OCI-LY7 (cell line): Measurements from ENCODE around the gene RNF220. TPM values are rescaled to one million over a fixed set of nuclear protein-coding genes. Genes with fewer than 3 reads are reported as not detected.

Experiments
- BruUV-seq: library from RNA; stranded (reverse); fragments of 400-500 nt; replicated peaks from 2 replicates; lab custom pipeline; 2021; lab: Mats Ljungman, UMichigan
- CTCF ChIA-PET: fragments of 300-600 bp; sonication (Branson Sonifier 250); formaldehyde crosslinking; loops from one replicate; lab custom pipeline; 2022; ENCODE audit warnings: antibody characterized with exemption; ENCODE audit not compliant: unreplicated experiment; lab: Charles Lee
- POLR2A ChIA-PET: fragments of 300-600 bp; sonication (Branson Sonifier 250); formaldehyde crosslinking; loops from one replicate; lab custom pipeline; 2022; ENCODE audit warnings: antibody characterized with exemption; lab: Charles Lee
- DNase-seq: peaks from one replicate; pipeline ENCODE4 v3.0.0-alpha.2; 2015; ENCODE audit warnings: low spot score
- H2AFZ ChIP-seq: fragments of 200-600 bp; sonication (generic), shearing (Covaris generic); 2 replicates; pipeline ENCODE4 v1.6.1; 2014; ENCODE audit warnings: mild to moderate bottlenecking, antibody characterized with exemption, low read length, moderate library complexity
- H3K27ac ChIP-seq: fragments of 200-600 bp; sonication (generic); 2 replicates; pipeline ENCODE4 v1.5.1; 2014; ENCODE audit warnings: mixed run types, low read depth, mild to moderate bottlenecking, moderate library complexity, low read length, inconsistent platforms; ENCODE audit not compliant: poor library complexity, severe bottlenecking
- H3K36me3 ChIP-seq: fragments of 200-600 bp; sonication (generic); 2 replicates; pipeline ENCODE4 v1.6.1; 2014; ENCODE audit warnings: mild to moderate bottlenecking, antibody characterized with exemption, low read length, moderate library complexity, mixed read lengths; ENCODE audit not compliant: insufficient read depth
- H3K4me1 ChIP-seq: fragments of 200-600 bp; sonication (generic); 2 replicates; pipeline ENCODE4 v1.5.1; 2014; ENCODE audit warnings: mild to moderate bottlenecking, low read length; ENCODE audit not compliant: insufficient read depth, poor library complexity, severe bottlenecking
- H3K4me2 ChIP-seq: fragments of 200-600 bp; sonication (generic); 2 replicates; pipeline ENCODE4 v1.6.1; 2014; ENCODE audit warnings: mild to moderate bottlenecking, low read length
- H3K4me3 ChIP-seq: fragments of 200-600 bp; sonication (generic); 2 replicates; pipeline ENCODE4 v1.5.1; 2014; ENCODE audit warnings: mild to moderate bottlenecking, low read depth, low read length; ENCODE audit not compliant: poor library complexity, severe bottlenecking
- H3K79me2 ChIP-seq: fragments of 200-600 bp; sonication (generic); 2 replicates; pipeline ENCODE4 v1.6.1; 2016; ENCODE audit warnings: low read depth, mild to moderate bottlenecking, low read length, moderate library complexity, mixed read lengths; ENCODE audit not compliant: insufficient read depth
- H3K9me2 ChIP-seq: fragments of 200-600 bp; sonication (generic); 2 replicates; pipeline ENCODE4 v1.6.1; 2016; ENCODE audit warnings: mild to moderate bottlenecking, low read length, mixed read lengths; ENCODE audit not compliant: insufficient read depth
- H3K9me3 ChIP-seq: fragments of 200-600 bp; sonication (generic); 2 replicates; pipeline ENCODE4 v1.6.1; 2014; ENCODE audit warnings: mild to moderate bottlenecking, mixed run types, low read length, mixed read lengths
- H4K20me1 ChIP-seq: fragments of 200-600 bp; sonication (generic); 2 replicates; pipeline ENCODE4 v1.6.1; 2014; ENCODE audit warnings: mild to moderate bottlenecking, antibody characterized with exemption, low read length, moderate library complexity, mixed read lengths; ENCODE audit not compliant: insufficient read depth
- EZH2phosphoT487 ChIP-seq: fragments of 200-600 bp; sonication (generic); IDR thresholded peaks from 2 replicates; pipeline ENCODE4 v1.6.1; 2018; ENCODE audit warnings: low read depth, borderline replicate concordance, mild to moderate bottlenecking, mixed run types, antibody characterized with exemption, low read length, moderate library complexity, mixed read lengths
- intact Hi-C: fragments of 100-400 bp; cut with micrococcal nuclease; formaldehyde crosslinking; loops from one replicate; pipeline ENCODE4 v1.10.0; 2022; ENCODE audit not compliant: unreplicated experiment
- total RNA-seq, 2 experiments: library from RNA; depleted of rRNA in 1 of 2; stranded (reverse); fragments of >200 nt in 1 of 2; shearing (Covaris generic) in 1 of 2; gene quantifications; 2 replicates each; pipeline ENCODE4 v1.2.3, GENCODE V29; 2014 to 2022
- TF ChIP-seq, protein P1 (sequence below): fragments of 200-600 bp; sonication (generic); conservative IDR thresholded peaks from 2 replicates; pipeline ENCODE4 v1.5.1; 2014; ENCODE audit warnings: mild to moderate bottlenecking, antibody characterized with exemption, low read length, moderate library complexity, mixed read lengths

The RNF220 gene
- total RNA-seq, 2 experiments from 2014 or later: 82.3 to 85.5 TPM

GRCh38 chr1:44507490-44508396 lies 102.7 kb downstream of the RNF220 start:
- Histone ChIP-seq H3K27ac (no peak overlapping the region), H4K20me1 (no peaks in the 10 kb centered on the region), H3K79me2 (no peaks in the 10 kb centered on the region), H2AFZ (no peak overlapping the region), H3K4me2 (no peak overlapping the region), H3K9me2 (no peaks in the 10 kb centered on the region), H3K4me3 (no peak overlapping the region), H3K9me3 (no peaks in the 10 kb centered on the region), H3K36me3 (no peaks in the 10 kb centered on the region), H3K4me1 (no peaks in the 10 kb centered on the region)
- DNase-seq: no peak
- intact Hi-C loops: no loop called here
- no TSS peak for BruUV-seq
- CTCF ChIA-PET: no interaction called here
- no peak for TF ChIP-seq EZH2phosphoT487
- TF ChIP-seq, protein P1, sequence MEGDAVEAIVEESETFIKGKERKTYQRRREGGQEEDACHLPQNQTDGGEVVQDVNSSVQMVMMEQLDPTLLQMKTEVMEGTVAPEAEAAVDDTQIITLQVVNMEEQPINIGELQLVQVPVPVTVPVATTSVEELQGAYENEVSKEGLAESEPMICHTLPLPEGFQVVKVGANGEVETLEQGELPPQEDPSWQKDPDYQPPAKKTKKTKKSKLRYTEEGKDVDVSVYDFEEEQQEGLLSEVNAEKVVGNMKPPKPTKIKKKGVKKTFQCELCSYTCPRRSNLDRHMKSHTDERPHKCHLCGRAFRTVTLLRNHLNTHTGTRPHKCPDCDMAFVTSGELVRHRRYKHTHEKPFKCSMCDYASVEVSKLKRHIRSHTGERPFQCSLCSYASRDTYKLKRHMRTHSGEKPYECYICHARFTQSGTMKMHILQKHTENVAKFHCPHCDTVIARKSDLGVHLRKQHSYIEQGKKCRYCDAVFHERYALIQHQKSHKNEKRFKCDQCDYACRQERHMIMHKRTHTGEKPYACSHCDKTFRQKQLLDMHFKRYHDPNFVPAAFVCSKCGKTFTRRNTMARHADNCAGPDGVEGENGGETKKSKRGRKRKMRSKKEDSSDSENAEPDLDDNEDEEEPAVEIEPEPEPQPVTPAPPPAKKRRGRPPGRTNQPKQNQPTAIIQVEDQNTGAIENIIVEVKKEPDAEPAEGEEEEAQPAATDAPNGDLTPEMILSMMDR: no peak
- POLR2A ChIA-PET: no interaction called here

GRCh38 chr1:44508397-44508745 lies 103.3 kb downstream of the RNF220 start:
- H4K20me1 ChIP-seq: no peaks in the 10 kb centered on the region
- no peak overlapping the region for H3K4me3 ChIP-seq
- DNase-seq: no peak
- H3K36me3 ChIP-seq: no peaks in the 10 kb centered on the region
- POLR2A ChIA-PET: no interaction called here
- intact Hi-C loops: no loop called here
- no TSS peak for BruUV-seq
- H3K27ac ChIP-seq: no peak overlapping the region
- no peaks in the 10 kb centered on the region for H3K9me2 ChIP-seq
- H3K4me1 ChIP-seq: no peaks in the 10 kb centered on the region
- no peak overlapping the region for H2AFZ ChIP-seq
- no peak overlapping the region for H3K4me2 ChIP-seq
- H3K9me3 ChIP-seq: no peaks in the 10 kb centered on the region
- no peaks in the 10 kb centered on the region for H3K79me2 ChIP-seq
- CTCF ChIA-PET: no interaction called here
- TF ChIP-seq EZH2phosphoT487: no peak
- TF ChIP-seq, protein P1: no peak

DNA sequence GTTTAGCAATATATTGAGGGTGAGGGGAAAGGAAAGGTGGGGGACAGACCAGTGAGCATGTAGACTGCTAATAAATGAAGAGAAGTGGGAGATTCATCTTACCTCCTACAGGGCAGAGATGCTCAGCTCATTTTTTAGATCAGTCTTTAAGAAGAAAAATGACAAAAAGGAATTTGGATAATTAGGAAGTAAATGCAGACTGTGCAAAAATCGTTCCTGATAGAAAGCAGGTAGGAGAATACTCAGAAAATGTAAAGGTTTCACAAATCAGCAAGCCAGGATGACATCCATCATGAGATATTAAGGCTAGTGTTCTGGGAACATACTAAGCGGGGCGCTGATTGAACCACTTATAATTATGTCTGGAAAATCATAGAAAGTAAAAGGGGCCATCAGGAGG lies 106.3 kb downstream of the RNF220 start:
- H3K9me3 ChIP-seq: no peaks in the 10 kb centered on the region
- BruUV-seq: no TSS peak
- no peak overlapping the region for H3K27ac ChIP-seq
- H3K4me1 ChIP-seq: no peaks in the 10 kb centered on the region
- no peak overlapping the region for H2AFZ ChIP-seq
- intact Hi-C loops: no loop called here
- no peaks in the 10 kb centered on the region for H3K36me3 ChIP-seq
- POLR2A ChIA-PET: no interaction called here
- TF ChIP-seq EZH2phosphoT487: no peak
- TF ChIP-seq, protein P1: no peak
- H3K79me2 ChIP-seq: no peaks in the 10 kb centered on the region
- no peak overlapping the region for H3K4me3 ChIP-seq
- H4K20me1 ChIP-seq: no peaks in the 10 kb centered on the region
- CTCF ChIA-PET: no interaction called here
- H3K4me2 ChIP-seq: no peak overlapping the region
- no peak for DNase-seq
- H3K9me2 ChIP-seq: no peaks in the 10 kb centered on the region
